ENCODE data around the gene PTPN13.

DNA sequence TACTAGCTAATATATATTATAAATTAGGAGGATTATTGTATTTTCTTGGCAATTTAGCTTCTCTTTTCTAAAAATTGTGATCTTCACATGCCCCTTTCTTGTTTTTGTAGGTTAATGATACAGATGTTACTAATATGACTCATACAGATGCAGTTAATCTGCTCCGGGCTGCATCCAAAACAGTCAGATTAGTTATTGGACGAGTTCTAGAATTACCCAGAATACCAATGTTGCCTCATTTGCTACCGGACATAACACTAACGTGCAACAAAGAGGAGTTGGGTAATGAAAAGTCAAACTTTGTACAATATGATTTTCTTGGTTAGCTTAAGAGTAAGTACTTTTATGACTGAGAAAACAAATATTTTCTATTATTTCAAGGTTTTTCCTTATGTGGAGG lies 180.9 kb downstream of the PTPN13 start:
- TF ChIP-seq, protein P1, sequence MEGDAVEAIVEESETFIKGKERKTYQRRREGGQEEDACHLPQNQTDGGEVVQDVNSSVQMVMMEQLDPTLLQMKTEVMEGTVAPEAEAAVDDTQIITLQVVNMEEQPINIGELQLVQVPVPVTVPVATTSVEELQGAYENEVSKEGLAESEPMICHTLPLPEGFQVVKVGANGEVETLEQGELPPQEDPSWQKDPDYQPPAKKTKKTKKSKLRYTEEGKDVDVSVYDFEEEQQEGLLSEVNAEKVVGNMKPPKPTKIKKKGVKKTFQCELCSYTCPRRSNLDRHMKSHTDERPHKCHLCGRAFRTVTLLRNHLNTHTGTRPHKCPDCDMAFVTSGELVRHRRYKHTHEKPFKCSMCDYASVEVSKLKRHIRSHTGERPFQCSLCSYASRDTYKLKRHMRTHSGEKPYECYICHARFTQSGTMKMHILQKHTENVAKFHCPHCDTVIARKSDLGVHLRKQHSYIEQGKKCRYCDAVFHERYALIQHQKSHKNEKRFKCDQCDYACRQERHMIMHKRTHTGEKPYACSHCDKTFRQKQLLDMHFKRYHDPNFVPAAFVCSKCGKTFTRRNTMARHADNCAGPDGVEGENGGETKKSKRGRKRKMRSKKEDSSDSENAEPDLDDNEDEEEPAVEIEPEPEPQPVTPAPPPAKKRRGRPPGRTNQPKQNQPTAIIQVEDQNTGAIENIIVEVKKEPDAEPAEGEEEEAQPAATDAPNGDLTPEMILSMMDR (IDR thresholded peaks at IDR 0.05), result no peak
- no peak for TF ChIP-seq POLR2A (IDR thresholded peaks at IDR 0.05)
- TF ChIP-seq EP300 (IDR thresholded peaks at IDR 0.05), result no peak
